Hematopoietic multipotent progenitor cell (in vitro differentiated cells): Measurements from ENCODE around the gene TMC8. TPM values are rescaled to one million over a fixed set of nuclear protein-coding genes. Genes with fewer than 3 reads are reported as not detected.
A peak's percentile ranks its signal among the peaks of the same experiment; 100 is the strongest.

ENCODE experiments used
- DNase-seq, 3 donors: peaks; one replicate each; pipeline ENCODE4 v3.0.0-alpha.2; 2011 to 2015; ENCODE audit warnings: low read depth in 2 of 3, low spot score in 2 of 3
- total RNA-seq: library from RNA; depleted of rRNA; stranded (reverse); fragments of >200 nt; gene quantifications from one replicate; pipeline ENCODE4 v1.2.3, GENCODE V29; 2012

Gene TMC8
- total RNA-seq, 1 donor, result 75.1 TPM

- DNase-seq, result no peak
These were observed 8.2 kb upstream of the TMC8 start for GRCh38 chr17:78122216-78122930.

GRCh38 chr17:78122931-78123249, 7.7 kb upstream of the TMC8 start:
- DNase-seq, result no peak

GRCh38 chr17:78123258-78123929, 7.2 kb upstream of the TMC8 start:
- no peak for DNase-seq

GRCh38 chr17:78124081-78124835, 6.3 kb upstream of the TMC8 start:
- DNase-seq, result peak in 2 of 3 donors; percentile 82 to 88

GRCh38 chr17:78124836-78125137, 5.8 kb upstream of the TMC8 start:
- DNase-seq, result no peak

- no peak for DNase-seq
These were observed 5.2 kb upstream of the TMC8 start for GRCh38 chr17:78125138-78125913.

- no peak for DNase-seq
These were observed 4.3 kb upstream of the TMC8 start for GRCh38 chr17:78125976-78126894.

GRCh38 chr17:78126895-78127238, 3.7 kb upstream of the TMC8 start:
- no peak for DNase-seq

GRCh38 chr17:78127239-78127887, 3.2 kb upstream of the TMC8 start:
- DNase-seq, result peak in 1 of 3 donors; percentile 49

- DNase-seq, result no peak
These were observed 2.6 kb upstream of the TMC8 start for GRCh38 chr17:78127888-78128550.

- peak in 2 of 3 donors; percentile 80 to 82 for DNase-seq
These were observed 1.8 kb upstream of the TMC8 start, which contains the start of gene TMC6 for GRCh38 chr17:78128551-78129350. TSS of gene TMC6 (minus strand) at chr17:78128755. CDS start at chr17:78126832, 1,923 bp downstream.

GRCh38 chr17:78129351-78130089, 1.1 kb upstream of the TMC8 start:
- DNase-seq, result no peak

GRCh38 chr17:78130090-78130436, 508 bp upstream of the TMC8 start:
- DNase-seq, result no peak

- DNase-seq, result peak in 2 of 3 donors; percentile 50 to 57
These were observed 857 bp downstream of the TMC8 start for GRCh38 chr17:78131172-78132083.

GRCh38 chr17:78132084-78132676, 1.6 kb downstream of the TMC8 start:
- peak in 2 of 3 donors; percentile 81 to 88 for DNase-seq

- DNase-seq, result no peak
These were observed 2.2 kb downstream of the TMC8 start for GRCh38 chr17:78132767-78133178.
